Skeletal muscle tissue (tissue), 4 donors: Measurements from ENCODE around the gene NANOS1. TPM values are rescaled to one million over a fixed set of nuclear protein-coding genes. Genes with fewer than 3 reads are reported as not detected.

Source experiments
- H3K27ac ChIP-seq: one replicate; pipeline ENCODE4 v1.7.0; 2013; ENCODE audit warnings: mild to moderate bottlenecking, low read depth, low read length, inconsistent platforms
- H3K27me3 ChIP-seq, 3 donors: one replicate each; pipeline ENCODE4 v1.7.0; 2013; ENCODE audit warnings: low read length in 3 of 3; ENCODE audit not compliant: control insufficient read depth in 3 of 3, insufficient read depth in 3 of 3
- H3K36me3 ChIP-seq, 3 donors: one replicate each; pipeline ENCODE4 v1.7.0; 2013; ENCODE audit warnings: low read length in 3 of 3; ENCODE audit not compliant: control insufficient read depth in 3 of 3, insufficient read depth in 3 of 3
- H3K4me1 ChIP-seq, 3 donors: one replicate each; pipeline ENCODE4 v1.7.0; 2013; ENCODE audit warnings: low read length in 3 of 3, mild to moderate bottlenecking in 3 of 3; ENCODE audit not compliant: control insufficient read depth in 3 of 3, insufficient read depth in 3 of 3
- H3K4me3 ChIP-seq, 3 donors: one replicate each; pipeline ENCODE4 v1.7.0; 2013; ENCODE audit warnings: low read length in 3 of 3
- H3K9ac ChIP-seq, 3 donors: one replicate each; pipeline ENCODE4 v1.7.0; 2013; ENCODE audit warnings: low read length in 3 of 3, mild to moderate bottlenecking in 3 of 3, moderate library complexity in 2 of 3, low read depth in 1 of 3
- H3K9me3 ChIP-seq, 3 donors: one replicate each; pipeline ENCODE4 v1.7.0; 2013; ENCODE audit warnings: low read length in 3 of 3; ENCODE audit not compliant: control insufficient read depth in 3 of 3
- total RNA-seq: library from RNA; depleted of rRNA; stranded (reverse); fragments of >200 nt; gene quantifications from one replicate; pipeline ENCODE4 v1.2.3, GENCODE V29; 2014
- donor health status: Osteomylitis.

The NANOS1 gene
- total RNA-seq, 1 donor from 2014 or later: 2.6 TPM

- Histone ChIP-seq H3K27ac (peak overlapping the region; percentile 71), H3K36me3 (no peaks in the 10 kb centered on the region), H3K4me3 (peak overlapping the region; percentile 20 to 35 (median 27)), H3K4me1 (peaks cover 16 to 32% (median 23%) of the 10 kb centered on the region in 3 donors), H3K9me3 (no peaks in the 10 kb centered on the region), H3K27me3 (no peaks in the 10 kb centered on the region), H3K9ac (peak overlapping the region in 2 of 3 donors; percentile 38 to 68)
Measured at GRCh38 chr10:119006451-119007210, 22.9 kb upstream of the NANOS1 start.

GRCh38 chr10:119007211-119007574 lies 22.3 kb upstream of the NANOS1 start:
- H3K9me3 ChIP-seq: no peaks in the 10 kb centered on the region
- H3K4me3 ChIP-seq: no peak overlapping the region
- H3K9ac ChIP-seq: peak overlapping the region in 2 of 3 donors; percentile 38 to 68
- H3K27me3 ChIP-seq: no peaks in the 10 kb centered on the region
- H3K36me3 ChIP-seq: no peaks in the 10 kb centered on the region
- H3K4me1 ChIP-seq: peaks cover 16 to 30% (median 23%) of the 10 kb centered on the region in 3 donors
- peak overlapping the region; percentile 71 for H3K27ac ChIP-seq

GRCh38 chr10:119020627-119020946 lies 8.9 kb upstream of the NANOS1 start:
- H3K4me3 ChIP-seq: peak overlapping the region in 1 of 3 donors; percentile 41
- no peaks in the 10 kb centered on the region for H3K9me3 ChIP-seq
- no peak overlapping the region for H3K27ac ChIP-seq
- no peaks in the 10 kb centered on the region for H3K27me3 ChIP-seq
- H3K36me3 ChIP-seq: no peaks in the 10 kb centered on the region
- H3K4me1 ChIP-seq: peaks cover 10 to 15% (median 13%) of the 10 kb centered on the region in 3 donors
- no peak overlapping the region for H3K9ac ChIP-seq

- H3K4me3 ChIP-seq: no peak overlapping the region
- H3K27ac ChIP-seq: no peak overlapping the region
- no peak overlapping the region for H3K9ac ChIP-seq
- peaks cover 10 to 25% (median 25%) of the 10 kb centered on the region in 3 donors for H3K4me1 ChIP-seq
- H3K27me3 ChIP-seq: no peaks in the 10 kb centered on the region
- H3K9me3 ChIP-seq: no peaks in the 10 kb centered on the region
- no peaks in the 10 kb centered on the region for H3K36me3 ChIP-seq
Measured at GRCh38 chr10:119022846-119023552, 6.5 kb upstream of the NANOS1 start.

- Histone ChIP-seq H3K27ac (no peak overlapping the region), H3K27me3 (no peaks in the 10 kb centered on the region), H3K4me1 (peaks cover 10 to 26% (median 25%) of the 10 kb centered on the region in 3 donors), H3K4me3 (no peak overlapping the region), H3K36me3 (no peaks in the 10 kb centered on the region), H3K9me3 (no peaks in the 10 kb centered on the region), H3K9ac (no peak overlapping the region)
Measured at GRCh38 chr10:119023553-119023868, 6.0 kb upstream of the NANOS1 start.

- H3K4me3 ChIP-seq: no peak overlapping the region
- no peak overlapping the region for H3K27ac ChIP-seq
- H3K9ac ChIP-seq: no peak overlapping the region
- H3K36me3 ChIP-seq: no peaks in the 10 kb centered on the region
- no peaks in the 10 kb centered on the region for H3K9me3 ChIP-seq
- peaks cover 17 to 32% (median 29%) of the 10 kb centered on the region in 3 donors for H3K4me1 ChIP-seq
- no peaks in the 10 kb centered on the region for H3K27me3 ChIP-seq
Measured at GRCh38 chr10:119024882-119025281, 4.6 kb upstream of the NANOS1 start.

GRCh38 chr10:119025336-119025735 lies 4.2 kb upstream of the NANOS1 start:
- H3K4me1 ChIP-seq: peaks cover 14 to 30% (median 25%) of the 10 kb centered on the region in 3 donors
- no peak overlapping the region for H3K9ac ChIP-seq
- H3K4me3 ChIP-seq: no peak overlapping the region
- H3K27ac ChIP-seq: peak overlapping the region; percentile 54
- H3K27me3 ChIP-seq: no peaks in the 10 kb centered on the region
- no peaks in the 10 kb centered on the region for H3K9me3 ChIP-seq
- H3K36me3 ChIP-seq: no peaks in the 10 kb centered on the region

- H3K4me1 ChIP-seq: peaks cover 15 to 28% (median 21%) of the 10 kb centered on the region in 3 donors
- peak overlapping the region; percentile 54 for H3K27ac ChIP-seq
- H3K4me3 ChIP-seq: no peak overlapping the region
- H3K36me3 ChIP-seq: no peaks in the 10 kb centered on the region
- H3K27me3 ChIP-seq: no peaks in the 10 kb centered on the region
- no peak overlapping the region for H3K9ac ChIP-seq
- H3K9me3 ChIP-seq: no peaks in the 10 kb centered on the region
Measured at GRCh38 chr10:119025776-119026175, 3.7 kb upstream of the NANOS1 start.

GRCh38 chr10:119026301-119027110 lies 3.0 kb upstream of the NANOS1 start:
- Histone ChIP-seq H3K4me1 (peaks cover 16 to 33% (median 24%) of the 10 kb centered on the region in 3 donors), H3K4me3 (no peak overlapping the region), H3K9ac (peak overlapping the region in 1 of 3 donors; percentile 33), H3K27me3 (no peaks in the 10 kb centered on the region), H3K27ac (no peak overlapping the region), H3K36me3 (no peaks in the 10 kb centered on the region), H3K9me3 (no peaks in the 10 kb centered on the region)
